GM21390 (cell line): ENCODE data around the gene TEAD3.

Experiments
- ATAC-seq: cut with Tn5 transposase; IDR thresholded peaks from one replicate; pipeline ENCODE4 v1.9.1; 2021; ENCODE audit not compliant: unreplicated experiment

Gene TEAD3

DNA sequence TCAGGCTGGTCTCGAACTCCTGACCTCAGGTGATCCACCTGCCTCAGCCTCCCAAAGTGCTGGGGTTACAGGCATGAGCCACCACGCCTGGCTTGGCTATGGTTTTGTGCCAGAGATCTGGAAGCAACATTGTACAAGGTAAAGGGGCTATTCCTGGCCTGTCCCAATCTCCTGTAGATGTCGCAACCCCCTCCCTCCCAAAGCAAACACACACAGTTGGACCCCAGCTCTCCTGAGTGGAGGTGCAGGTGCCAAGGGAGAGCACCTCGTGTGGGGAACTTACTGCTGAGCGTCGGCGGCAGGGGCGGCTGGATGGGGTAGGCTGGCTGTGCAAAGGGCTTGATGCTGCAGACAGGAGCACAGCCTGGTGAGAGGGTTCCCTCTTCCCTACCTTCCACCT lies 19.9 kb downstream of the TEAD3 start:
- no peak for ATAC-seq

DNA sequence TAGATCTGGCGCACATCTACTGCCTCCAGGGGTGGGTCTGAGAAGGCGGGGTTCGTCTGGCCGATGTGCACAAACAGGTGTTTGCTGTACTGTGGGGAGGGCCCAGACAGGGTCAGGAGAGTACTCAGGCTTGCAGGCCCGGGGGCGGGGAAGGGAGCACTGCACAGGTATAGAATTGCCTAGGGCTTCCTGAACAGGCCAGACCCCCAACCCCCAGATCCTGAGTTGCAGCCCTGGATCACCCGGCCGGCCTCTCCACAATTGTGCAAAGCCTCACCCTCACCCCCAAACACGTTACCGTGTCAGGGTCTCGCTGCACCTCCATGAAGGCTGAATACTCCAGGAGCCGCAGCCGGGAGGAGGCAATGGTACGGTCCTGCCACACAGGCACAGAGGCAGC lies 20.9 kb downstream of the TEAD3 start:
- ATAC-seq: no peak

GRCh38 chr6:35475573-35475972 lies 21.3 kb downstream of the TEAD3 start:
- no peak for ATAC-seq

DNA sequence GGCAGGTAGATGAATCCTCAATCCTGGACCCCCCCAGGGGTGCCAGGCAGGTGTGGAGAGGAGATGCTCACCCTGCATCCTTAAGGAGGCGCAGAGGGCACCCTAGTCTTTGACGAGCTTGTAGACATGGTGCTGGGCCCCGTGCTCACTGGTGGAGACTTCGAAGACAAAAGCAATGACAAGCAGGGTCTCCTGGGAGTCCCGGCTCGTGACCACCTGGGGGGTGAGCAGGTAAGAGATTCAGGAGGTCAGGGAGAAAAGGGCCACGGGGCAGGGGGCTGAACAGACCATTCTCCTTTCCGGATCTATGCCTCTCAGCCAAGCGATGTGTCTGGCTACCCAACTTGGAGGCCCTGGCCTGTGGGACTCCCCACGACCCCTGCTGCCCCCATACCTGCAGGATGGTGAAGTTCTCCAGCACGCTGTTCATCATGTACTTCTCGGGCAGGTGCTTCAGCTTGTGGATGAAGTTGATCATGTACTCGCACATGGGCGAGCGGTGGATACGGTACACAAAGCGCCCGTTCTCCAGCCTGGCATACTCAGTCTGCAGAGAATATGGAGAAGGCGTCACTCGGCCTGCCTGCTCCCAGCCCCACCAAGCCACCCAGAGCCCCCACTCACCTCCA lies 21.8 kb downstream of the TEAD3 start:
- ATAC-seq: no peak

GRCh38 chr6:35474131-35474941 lies 22.5 kb downstream of the TEAD3 start:
- no peak for ATAC-seq

- ATAC-seq: no peak
Measured at GRCh38 chr6:35473850-35474130, 23.1 kb downstream of the TEAD3 start.

DNA sequence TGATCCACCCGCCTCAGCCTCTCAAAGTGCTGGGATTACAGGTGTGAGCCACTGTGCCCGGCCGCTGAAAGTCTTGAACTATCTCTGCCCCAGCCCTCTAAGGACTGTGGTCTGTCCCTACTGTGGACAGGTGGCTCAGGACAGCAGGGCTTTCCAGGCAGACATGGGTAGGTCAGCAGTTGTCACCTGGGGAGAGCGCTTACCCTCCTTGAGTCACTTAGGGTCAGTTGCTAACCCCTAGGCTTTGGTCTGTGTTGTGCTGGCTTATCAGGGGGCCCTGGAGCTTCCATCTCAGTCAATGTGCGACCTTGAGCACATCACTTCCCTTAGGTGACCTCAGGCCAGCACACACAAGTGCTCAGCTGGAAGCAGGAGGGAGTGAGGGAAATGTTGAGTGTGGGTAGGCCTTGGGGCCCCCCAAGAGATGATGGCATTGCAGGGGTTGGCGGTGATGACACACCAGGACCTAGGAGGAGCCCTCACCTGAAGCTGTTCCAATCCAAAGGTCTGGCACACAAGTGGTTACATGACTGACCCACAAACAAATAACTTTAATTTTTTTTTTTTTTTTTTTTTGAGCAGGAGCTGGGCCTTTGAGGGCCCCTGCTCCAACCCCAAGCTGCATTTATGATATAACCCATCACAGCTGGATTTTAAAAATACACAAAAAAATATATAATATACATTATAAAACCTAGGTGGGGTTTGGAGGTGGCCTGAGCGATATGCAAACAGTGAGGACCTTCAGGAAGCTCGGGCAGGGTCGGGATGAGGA lies 23.6 kb downstream of the TEAD3 start:
- no peak for ATAC-seq

GRCh38 chr6:35471836-35472345 lies 25.0 kb downstream of the TEAD3 start:
- no peak for ATAC-seq

DNA sequence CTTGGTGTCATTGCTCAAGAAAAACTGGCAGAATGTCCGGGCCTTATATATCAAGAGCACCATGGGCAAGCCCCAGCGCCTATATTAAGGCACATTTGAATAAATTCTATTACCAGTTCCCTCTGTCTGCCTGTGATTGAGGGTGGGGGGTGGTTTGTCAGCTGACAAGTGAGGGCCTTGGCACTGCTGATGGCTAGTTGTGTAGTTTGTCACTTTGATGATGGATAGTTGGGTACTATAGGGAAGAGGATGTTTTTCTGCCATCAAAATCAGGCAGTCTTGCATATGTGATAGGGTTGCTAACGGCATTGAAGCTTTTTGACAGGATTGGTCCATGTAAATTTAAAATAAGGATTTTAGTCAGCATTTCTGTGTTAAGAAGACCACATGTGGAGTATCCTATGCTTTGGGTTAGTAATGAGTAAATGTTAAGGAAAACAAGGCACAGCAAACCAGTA lies 26.2 kb downstream of the TEAD3 start:
- ATAC-seq: no peak

GRCh38 chr6:35469751-35470662 lies 26.9 kb downstream of the TEAD3 start:
- ATAC-seq: no peak

DNA sequence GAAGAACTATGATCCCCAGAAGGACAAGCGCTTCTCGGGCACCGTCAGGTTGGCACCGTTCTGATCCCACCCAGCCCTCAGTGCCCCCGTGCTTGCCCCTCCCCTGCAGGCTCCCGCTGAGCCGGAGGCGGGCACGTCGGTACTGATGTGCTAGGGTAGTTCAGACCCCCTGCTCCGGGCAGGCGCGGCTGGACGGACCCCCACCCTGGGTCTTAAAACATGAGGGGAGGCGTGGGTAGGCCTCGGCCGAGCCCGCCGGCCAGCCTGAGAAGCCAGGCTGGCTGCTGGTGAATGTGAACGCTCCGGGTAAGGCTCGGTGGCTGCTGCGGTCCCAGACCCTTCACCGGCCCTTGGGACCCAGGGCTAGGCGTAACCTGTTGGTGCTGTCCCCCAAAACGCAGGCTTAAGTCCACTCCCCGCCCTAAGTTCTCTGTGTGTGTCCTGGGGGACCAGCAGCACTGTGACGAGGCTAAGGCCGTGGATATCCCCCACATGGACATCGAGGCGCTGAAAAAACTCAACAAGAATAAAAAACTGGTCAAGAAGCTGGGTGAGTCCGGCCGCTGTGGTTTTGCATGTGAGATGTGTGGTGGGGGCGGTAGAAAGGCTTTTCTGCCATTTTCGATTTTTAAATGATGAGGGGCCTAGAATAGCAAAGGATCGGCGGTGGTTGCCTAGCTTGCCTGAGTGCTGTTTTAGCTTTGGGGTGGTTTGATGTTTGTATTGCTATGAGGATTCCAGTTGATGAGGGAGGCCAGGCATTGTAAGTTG lies 27.7 kb downstream of the TEAD3 start:
- ATAC-seq: no peak

- peak; percentile 83 for ATAC-seq
Measured at GRCh38 chr6:35468181-35468979, 28.5 kb downstream of the TEAD3 start, which contains the start of gene RPL10A. RPL10A (plus strand) TSS chr6:35468401; CDS start chr6:35468435, 34 bp downstream.

DNA sequence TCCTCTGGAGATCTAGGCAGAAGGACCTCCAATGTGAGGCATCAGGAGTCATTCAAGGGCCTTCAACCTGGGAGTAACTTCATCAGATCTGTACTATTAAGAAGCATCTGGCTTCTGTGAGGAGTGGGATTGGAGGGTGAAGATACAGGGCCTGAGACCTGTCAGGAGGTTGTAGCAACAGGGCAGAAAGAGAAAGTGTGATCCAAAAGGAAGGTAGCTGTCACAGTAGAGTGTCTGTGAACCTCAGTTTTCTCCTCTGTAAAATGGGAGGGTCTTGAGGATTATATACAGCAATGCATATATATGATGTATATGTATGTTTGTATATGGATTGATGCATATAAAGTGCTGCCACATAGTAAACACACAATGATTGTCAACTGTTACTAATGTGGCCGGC lies 31.2 kb downstream of the TEAD3 start:
- ATAC-seq: no peak

GRCh38 chr6:35463292-35463691 lies 33.6 kb downstream of the TEAD3 start:
- ATAC-seq: no peak

DNA sequence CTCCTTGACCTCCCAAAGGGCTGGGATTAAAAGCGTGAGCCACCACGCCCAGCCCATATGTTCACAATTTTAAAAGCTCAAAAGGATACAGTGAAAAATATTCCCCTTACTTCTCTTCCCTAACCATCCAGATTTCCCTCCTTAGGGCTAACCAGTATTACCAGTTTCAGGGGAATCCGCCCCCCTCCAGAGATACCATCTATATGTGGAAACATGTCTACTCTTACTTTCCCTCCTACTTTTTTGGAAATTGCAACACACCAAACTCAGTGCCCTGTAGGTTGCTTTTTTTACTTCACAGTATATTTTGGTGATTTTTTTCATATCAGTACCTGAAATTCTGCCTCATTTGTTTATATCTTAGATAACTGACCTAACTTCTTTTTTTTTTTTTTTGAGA lies 35.6 kb downstream of the TEAD3 start:
- no peak for ATAC-seq

DNA sequence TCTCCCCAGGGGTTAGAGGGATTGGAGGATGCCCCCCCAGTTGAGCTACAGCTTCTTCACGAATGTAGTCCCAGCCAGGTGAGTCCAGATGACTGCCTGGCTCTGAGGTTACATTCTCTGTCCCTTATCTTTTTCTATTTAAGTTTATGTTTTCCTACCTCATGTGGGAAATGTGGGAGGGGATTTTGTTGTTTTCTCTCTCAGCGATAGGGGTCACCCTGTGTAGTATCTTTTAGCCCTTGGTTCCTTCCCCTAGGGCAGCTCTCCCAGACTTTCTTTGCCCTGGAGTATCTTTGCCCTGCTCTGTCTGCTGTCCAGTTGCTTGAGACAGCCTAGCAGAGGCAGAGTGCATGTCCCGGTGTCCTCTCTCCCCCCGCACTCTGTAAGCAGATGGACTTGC lies 39.0 kb downstream of the TEAD3 start:
- ATAC-seq: no peak

DNA sequence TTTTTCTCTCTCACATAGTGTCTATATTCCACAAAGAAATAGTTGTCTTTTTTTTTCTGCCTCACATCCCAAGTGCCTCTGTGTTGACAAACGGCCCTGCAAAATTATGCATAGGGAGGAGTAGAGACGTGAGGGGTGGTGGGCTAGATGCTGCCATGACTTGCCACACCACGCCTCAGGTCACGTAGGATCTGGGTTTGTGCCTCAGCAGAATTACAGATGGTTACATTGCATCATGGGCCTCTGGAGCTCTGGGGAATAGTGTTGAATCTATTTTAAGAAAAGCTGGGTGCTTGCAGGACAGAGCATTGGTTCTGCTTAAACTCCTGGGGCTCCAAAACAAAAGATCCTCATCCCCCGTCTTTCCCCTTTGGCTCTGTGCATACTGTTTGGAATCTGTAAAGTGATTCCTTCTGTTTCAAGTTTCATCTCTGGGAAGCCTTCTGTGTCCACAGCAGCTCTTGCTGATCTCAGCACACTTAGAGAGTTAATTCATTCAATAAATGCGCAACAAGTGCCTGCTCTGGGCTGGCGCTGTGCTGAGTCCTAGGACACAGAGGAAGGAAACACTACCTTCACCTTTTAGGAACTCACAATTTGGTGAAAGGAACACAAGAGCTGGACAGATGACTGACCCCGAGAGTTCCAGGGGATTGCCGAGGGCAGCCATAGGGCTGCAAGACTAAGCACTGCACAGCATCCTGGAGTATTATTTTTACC lies 42.3 kb downstream of the TEAD3 start:
- no peak for ATAC-seq

DNA sequence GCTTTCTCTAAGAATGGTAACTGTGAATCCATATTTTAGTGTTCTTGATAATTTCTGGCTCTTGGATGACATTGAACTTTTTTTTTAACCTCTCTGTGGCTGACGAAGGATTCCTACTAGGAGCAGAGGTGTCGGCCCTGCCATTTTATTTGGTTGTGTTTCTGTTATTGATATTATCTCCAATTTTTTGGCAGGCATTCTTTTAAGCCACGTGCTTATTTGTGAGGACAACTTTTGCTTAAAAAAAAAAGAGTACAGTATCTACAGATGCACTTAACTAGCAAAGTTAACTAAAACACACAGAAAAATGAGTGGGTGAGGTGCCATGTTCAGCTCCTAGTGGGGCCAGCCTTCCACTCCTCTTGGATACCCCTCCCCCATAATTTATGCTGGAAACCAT lies 43.6 kb downstream of the TEAD3 start:
- no peak for ATAC-seq
